Chondrocyte (in vitro differentiated cells): ENCODE measurements around the gene PPP1R3C. TPM values are rescaled to one million over a fixed set of nuclear protein-coding genes. Genes with fewer than 3 reads are reported as not detected.
A peak's percentile ranks its signal among the peaks of the same experiment; 100 is the strongest.

Experiments
- DNase-seq: peaks from one replicate; pipeline ENCODE4 v3.0.0; 2021; ENCODE audit warnings: mixed read lengths, low spot score
- H3K27ac Mint-ChIP-seq: one replicate; pipeline ENCODE4 v1.8.0; 2021; ENCODE audit warnings: mild to moderate bottlenecking, moderate library complexity, mixed read lengths; ENCODE audit not compliant: unreplicated experiment
- H3K27me3 Mint-ChIP-seq: 2 replicates; pipeline ENCODE4 v1.8.0; 2021; ENCODE audit warnings: low read depth, mixed read lengths
- H3K36me3 Mint-ChIP-seq: 2 replicates; pipeline ENCODE4 v1.8.0; 2021; ENCODE audit warnings: low read depth, mixed read lengths
- H3K4me1 Mint-ChIP-seq: 2 replicates; pipeline ENCODE4 v1.8.0; 2021; ENCODE audit warnings: low read depth, mild to moderate bottlenecking, mixed read lengths
- H3K4me3 Mint-ChIP-seq: one replicate; pipeline ENCODE4 v1.8.0; 2021; ENCODE audit warnings: mild to moderate bottlenecking, moderate library complexity, mixed read lengths; ENCODE audit not compliant: unreplicated experiment
- H3K9me3 Mint-ChIP-seq: 2 replicates; pipeline ENCODE4 v1.8.0; 2021; ENCODE audit warnings: low read depth, mixed read lengths
- CTCF ChIP-seq: fragments of 200-600 bp; sonication (generic); IDR thresholded peaks from 2 replicates; pipeline ENCODE4 v1.5.0; 2021; ENCODE audit warnings: antibody characterized with exemption, mild to moderate bottlenecking, moderate library complexity
- total RNA-seq: library from RNA; stranded (reverse); gene quantifications from 3 replicates; pipeline ENCODE4 v1.2.1, GENCODE V29; 2021

PPP1R3C gene
- total RNA-seq, 1 donor from 2014 or later = 39.0 TPM

DNA sequence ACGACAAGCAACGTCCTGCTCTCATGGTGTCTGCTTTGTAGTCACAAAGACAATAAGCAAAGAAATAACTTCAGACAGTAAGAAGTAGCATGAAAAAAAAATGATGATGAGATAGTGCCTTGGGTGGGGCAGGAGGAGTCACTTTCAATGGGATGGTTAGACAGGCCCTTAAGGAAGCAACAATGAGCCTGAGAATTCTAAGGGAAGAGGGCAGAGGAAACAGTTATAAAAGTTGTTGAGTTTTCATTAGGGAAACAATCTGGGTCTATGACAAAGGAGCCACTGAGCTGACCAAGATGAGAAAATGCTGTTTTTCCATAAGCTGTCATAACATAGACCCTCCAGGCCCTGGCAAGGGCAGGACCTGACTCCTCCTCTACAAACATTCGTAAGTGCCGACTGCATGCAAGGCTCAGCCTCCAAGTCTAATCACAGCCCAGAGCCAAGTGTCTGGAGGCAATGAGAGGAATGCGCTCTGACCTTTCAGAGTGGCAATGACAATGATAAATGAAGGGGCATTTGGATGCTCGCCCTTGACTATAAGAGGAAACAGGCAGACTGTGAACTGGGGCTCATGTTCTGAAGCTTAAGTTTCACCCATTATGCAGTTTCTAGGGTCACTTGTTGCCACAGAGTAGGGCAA, 43.7 kb downstream of the PPP1R3C start:
- Mint-ChIP-seq H3K4me3 (no peak overlapping the region), H3K4me1 (peaks cover 67% of the 10 kb centered on the region), H3K9me3 (peaks cover 3% of the 10 kb centered on the region), H3K27me3 (no peaks in the 10 kb centered on the region), H3K27ac (peak overlapping the region; percentile 100), H3K36me3 (no peaks in the 10 kb centered on the region)
- no peak for TF ChIP-seq CTCF
- DNase-seq = no peak

GRCh38 chr10:91587710-91588638, 44.9 kb downstream of the PPP1R3C start:
- H3K36me3 Mint-ChIP-seq = no peaks in the 10 kb centered on the region
- peak; percentile 35 for TF ChIP-seq CTCF
- H3K4me1 Mint-ChIP-seq = peaks cover 55% of the 10 kb centered on the region
- peaks cover 3% of the 10 kb centered on the region for H3K9me3 Mint-ChIP-seq
- peak overlapping the region; percentile 100 for H3K27ac Mint-ChIP-seq
- no peak overlapping the region for H3K4me3 Mint-ChIP-seq
- DNase-seq = no peak
- no peaks in the 10 kb centered on the region for H3K27me3 Mint-ChIP-seq

DNA sequence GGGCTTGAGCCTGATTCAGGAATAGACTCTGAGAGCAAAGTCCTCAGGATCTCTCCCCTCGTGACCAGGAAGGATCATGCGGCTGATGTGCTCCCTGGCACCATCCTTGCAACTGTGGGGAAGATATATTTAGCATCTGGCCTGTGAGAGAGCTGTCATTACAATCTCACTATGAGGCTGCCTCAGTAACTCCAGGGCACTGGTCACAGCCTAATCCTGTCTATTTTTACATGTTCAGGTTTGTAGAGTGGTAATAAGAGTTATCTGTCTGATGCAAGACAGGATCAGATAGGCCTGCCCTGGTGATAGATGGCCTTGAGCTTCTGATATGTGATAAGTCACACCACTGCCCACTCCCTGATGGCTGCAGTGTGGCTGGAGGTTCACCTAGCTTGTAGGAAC, 50.7 kb downstream of the PPP1R3C start:
- no peak for TF ChIP-seq CTCF
- no peak overlapping the region for H3K27ac Mint-ChIP-seq
- no peaks in the 10 kb centered on the region for H3K27me3 Mint-ChIP-seq
- H3K36me3 Mint-ChIP-seq = no peaks in the 10 kb centered on the region
- H3K9me3 Mint-ChIP-seq = peaks cover 9% of the 10 kb centered on the region
- no peak overlapping the region for H3K4me3 Mint-ChIP-seq
- no peak for DNase-seq
- peaks cover 34% of the 10 kb centered on the region for H3K4me1 Mint-ChIP-seq

- TF ChIP-seq CTCF = no peak
- H3K36me3 Mint-ChIP-seq = no peaks in the 10 kb centered on the region
- H3K9me3 Mint-ChIP-seq = peaks cover 6% of the 10 kb centered on the region
- peaks cover 37% of the 10 kb centered on the region for H3K4me1 Mint-ChIP-seq
- H3K4me3 Mint-ChIP-seq = no peak overlapping the region
- H3K27ac Mint-ChIP-seq = peak overlapping the region; percentile 52
- H3K27me3 Mint-ChIP-seq = no peaks in the 10 kb centered on the region
- DNase-seq = no peak
Observed at GRCh38 chr10:91579329-91579985, 53.4 kb downstream of the PPP1R3C start.

Other genes starting within 250 kb of the PPP1R3C start
- 33.4 to 51.8 TPM (median 41.2 TPM) in 3 replicates for gene HECTD2, start 222.7 kb downstream of the PPP1R3C start, total RNA-seq
- gene TNKS2, start 165.4 kb upstream of the PPP1R3C start, total RNA-seq = 52.1 to 75.0 TPM (median 74.4 TPM) in 3 replicates